Measurements from ENCODE around the gene KCNK5.

Gene KCNK5

GRCh38 chr6:39171489-39172376 lies 57.5 kb downstream of the KCNK5 start:
- Histone ChIP-seq H3K27me3 (no peaks in the 10 kb centered on the region), H3K4me1 (ENCODE audit: control insufficient read depth in 1 of 2, insufficient read depth in 1 of 2, low read depth in 1 of 2, low read length in 1 of 2) (no peaks in the 10 kb centered on the region), H3K4me3 (ENCODE audit: low read depth in 1 of 2, low read length in 1 of 2) (no peak overlapping the region), H3K9me3 (no peaks in the 10 kb centered on the region), H3K27ac (no peak overlapping the region), H3K36me3 (no peaks in the 10 kb centered on the region)
- no peak for TF ChIP-seq CTCF (IDR thresholded peaks at IDR 0.05)

GRCh38 chr6:39170860-39171259 lies 58.4 kb downstream of the KCNK5 start:
- H3K4me1 ChIP-seq (ENCODE audit: control insufficient read depth in 1 of 2, insufficient read depth in 1 of 2, low read depth in 1 of 2, low read length in 1 of 2): no peaks in the 10 kb centered on the region
- no peak overlapping the region for H3K4me3 ChIP-seq (ENCODE audit: low read depth in 1 of 2, low read length in 1 of 2)
- no peak for TF ChIP-seq CTCF (IDR thresholded peaks at IDR 0.05)
- H3K9me3 ChIP-seq: no peaks in the 10 kb centered on the region
- H3K27me3 ChIP-seq: no peaks in the 10 kb centered on the region
- no peak overlapping the region for H3K27ac ChIP-seq
- H3K36me3 ChIP-seq: no peaks in the 10 kb centered on the region

- Histone ChIP-seq H3K4me3 (ENCODE audit: low read depth in 1 of 2, low read length in 1 of 2) (no peak overlapping the region), H3K36me3 (no peaks in the 10 kb centered on the region), H3K4me1 (ENCODE audit: control insufficient read depth in 1 of 2, insufficient read depth in 1 of 2, low read depth in 1 of 2, low read length in 1 of 2) (no peaks in the 10 kb centered on the region), H3K9me3 (no peaks in the 10 kb centered on the region), H3K27ac (no peak overlapping the region), H3K27me3 (no peaks in the 10 kb centered on the region)
- TF ChIP-seq CTCF (IDR thresholded peaks at IDR 0.05): no peak
Measured at GRCh38 chr6:39170389-39170788, 58.9 kb downstream of the KCNK5 start.

- Histone ChIP-seq H3K4me1 (ENCODE audit: control insufficient read depth in 1 of 2, insufficient read depth in 1 of 2, low read depth in 1 of 2, low read length in 1 of 2) (no peaks in the 10 kb centered on the region), H3K4me3 (ENCODE audit: low read depth in 1 of 2, low read length in 1 of 2) (no peak overlapping the region), H3K36me3 (no peaks in the 10 kb centered on the region), H3K9me3 (no peaks in the 10 kb centered on the region), H3K27me3 (no peaks in the 10 kb centered on the region), H3K27ac (no peak overlapping the region)
- TF ChIP-seq CTCF (IDR thresholded peaks at IDR 0.05): no peak
Measured at GRCh38 chr6:39169448-39170344, 59.6 kb downstream of the KCNK5 start.

- Histone ChIP-seq H3K27ac (no peak overlapping the region), H3K4me1 (ENCODE audit: control insufficient read depth in 1 of 2, insufficient read depth in 1 of 2, low read depth in 1 of 2, low read length in 1 of 2) (no peaks in the 10 kb centered on the region), H3K27me3 (no peaks in the 10 kb centered on the region), H3K36me3 (no peaks in the 10 kb centered on the region), H3K9me3 (no peaks in the 10 kb centered on the region), H3K4me3 (ENCODE audit: low read depth in 1 of 2, low read length in 1 of 2) (no peak overlapping the region)
- no peak for TF ChIP-seq CTCF (IDR thresholded peaks at IDR 0.05)
Measured at GRCh38 chr6:39167866-39168625, 61.2 kb downstream of the KCNK5 start.

Data from neutrophil (primary cell).